Hematopoietic multipotent progenitor cell (in vitro differentiated cells): ENCODE results near the gene ANKRD10. TPM values are rescaled to one million over a fixed set of nuclear protein-coding genes. Genes with fewer than 3 reads are reported as not detected.
"Not testable (repeated sequence)": the region's sequence is repeated elsewhere in the genome, so short reads cannot be mapped to it uniquely, and the experiment has no call there.

ENCODE experiments used
- DNase-seq, 3 donors: peaks; one replicate each; pipeline ENCODE4 v3.0.0-alpha.2; 2011 to 2015; ENCODE audit warnings: low read depth in 2 of 3, low spot score in 2 of 3
- total RNA-seq: library from RNA; depleted of rRNA; stranded (reverse); fragments of >200 nt; gene quantifications from one replicate; pipeline ENCODE4 v1.2.3, GENCODE V29; 2012

ANKRD10 gene
- 163 TPM for total RNA-seq

- DNase-seq, result peak; percentile 90 to 98 (median 98)
Measured at GRCh38 chr13:110915057-110915873, at the start of gene ANKRD10. Gene ANKRD10 (minus strand): TSS chr13:110915069. CDS start chr13:110914934, 135 bp downstream.

GRCh38 chr13:110964229-110965037, 49.6 kb upstream of the ANKRD10 start:
- no peak for DNase-seq

DNA sequence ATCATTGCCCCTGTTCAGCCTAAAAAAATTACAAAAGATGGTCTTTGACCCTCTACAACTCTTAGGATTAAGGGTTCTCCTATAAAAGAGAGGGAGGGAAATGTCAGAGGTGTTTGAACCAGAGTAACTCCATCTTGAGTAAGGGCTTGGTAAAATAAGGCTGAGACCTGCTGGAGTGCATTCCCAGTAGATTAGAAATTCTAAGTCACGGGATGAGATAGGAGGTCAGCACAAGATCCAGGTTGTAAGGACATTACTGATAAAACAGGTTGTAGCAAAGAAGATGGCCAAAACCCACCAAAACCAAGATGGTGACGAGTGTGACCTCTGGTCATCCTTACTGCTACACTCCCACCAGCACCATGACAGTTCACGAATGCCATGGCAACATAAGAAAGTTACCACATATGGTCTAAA, 48.7 kb upstream of the ANKRD10 start:
- no peak for DNase-seq

DNA sequence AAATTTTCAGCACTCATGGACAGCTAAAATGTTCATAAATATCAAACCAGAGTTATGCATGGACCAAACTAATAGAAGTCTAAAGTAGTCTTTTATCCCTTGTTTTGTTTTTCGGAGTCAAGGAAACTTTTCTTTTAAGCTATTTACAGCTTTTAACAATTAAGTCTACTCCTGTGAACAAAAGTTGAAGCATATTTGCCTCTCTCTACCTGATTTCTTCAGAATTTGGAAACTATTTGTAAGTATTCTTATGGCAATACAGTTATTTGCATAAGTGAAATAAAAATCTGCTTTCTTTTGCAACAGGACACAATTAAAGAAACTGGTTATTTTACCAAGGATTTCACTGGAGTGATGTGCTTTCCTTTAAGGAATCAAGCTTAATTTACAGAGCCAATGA, 47.1 kb upstream of the ANKRD10 start:
- no peak for DNase-seq

- DNase-seq, result no peak
Measured at GRCh38 chr13:110960204-110960603, 45.3 kb upstream of the ANKRD10 start.

GRCh38 chr13:110957931-110958330, 43.1 kb upstream of the ANKRD10 start:
- no peak for DNase-seq

- DNase-seq, result no peak
Measured at GRCh38 chr13:110957181-110957884, 42.5 kb upstream of the ANKRD10 start.

DNA sequence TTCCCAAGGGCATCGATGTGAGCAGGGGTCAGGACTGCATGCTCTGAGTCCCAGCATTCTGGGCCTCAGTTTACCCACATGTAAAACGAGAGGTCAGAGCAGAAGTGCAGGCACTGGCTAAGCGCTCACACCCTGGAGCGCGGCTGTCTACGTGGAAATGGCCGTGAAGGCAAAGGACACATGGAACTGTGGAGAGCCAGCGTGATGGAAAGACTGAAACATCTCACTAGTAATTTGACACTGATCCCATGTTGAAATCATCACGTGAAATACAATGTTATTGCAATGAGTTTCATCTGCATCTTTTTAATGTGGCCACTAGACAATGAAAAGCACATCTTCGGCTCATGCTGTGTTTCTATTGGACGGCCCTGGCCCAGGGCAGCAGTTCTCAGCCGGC, 41.3 kb upstream of the ANKRD10 start:
- not testable (repeated sequence) for DNase-seq

GRCh38 chr13:110955608-110956007, 40.7 kb upstream of the ANKRD10 start:
- not testable (repeated sequence) for DNase-seq

DNA sequence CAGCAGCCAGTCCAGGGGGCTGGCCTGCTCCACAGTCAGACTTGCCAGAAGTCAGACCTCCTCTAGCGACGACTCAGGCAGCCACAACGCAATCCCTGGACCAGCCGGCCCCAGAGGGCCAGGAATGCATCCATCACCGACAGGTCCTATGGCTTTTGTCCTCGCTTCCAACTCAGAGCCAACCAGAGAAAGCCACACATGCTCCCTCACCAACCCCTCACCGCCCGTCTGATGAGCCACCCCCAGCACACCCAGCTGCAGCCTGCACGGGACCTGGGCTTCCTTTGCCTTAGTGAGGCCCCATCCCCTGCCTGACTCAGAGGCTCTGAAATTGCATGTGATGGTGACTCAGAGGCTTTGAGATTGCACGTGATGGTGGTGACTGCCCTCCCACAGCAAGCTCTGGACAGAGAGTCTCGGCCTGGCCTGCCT, 40.2 kb upstream of the ANKRD10 start:
- peak in 2 of 3 donors; percentile 32 to 34 for DNase-seq

- not testable (repeated sequence) for DNase-seq
Measured at GRCh38 chr13:110954533-110954920, 39.7 kb upstream of the ANKRD10 start.

DNA sequence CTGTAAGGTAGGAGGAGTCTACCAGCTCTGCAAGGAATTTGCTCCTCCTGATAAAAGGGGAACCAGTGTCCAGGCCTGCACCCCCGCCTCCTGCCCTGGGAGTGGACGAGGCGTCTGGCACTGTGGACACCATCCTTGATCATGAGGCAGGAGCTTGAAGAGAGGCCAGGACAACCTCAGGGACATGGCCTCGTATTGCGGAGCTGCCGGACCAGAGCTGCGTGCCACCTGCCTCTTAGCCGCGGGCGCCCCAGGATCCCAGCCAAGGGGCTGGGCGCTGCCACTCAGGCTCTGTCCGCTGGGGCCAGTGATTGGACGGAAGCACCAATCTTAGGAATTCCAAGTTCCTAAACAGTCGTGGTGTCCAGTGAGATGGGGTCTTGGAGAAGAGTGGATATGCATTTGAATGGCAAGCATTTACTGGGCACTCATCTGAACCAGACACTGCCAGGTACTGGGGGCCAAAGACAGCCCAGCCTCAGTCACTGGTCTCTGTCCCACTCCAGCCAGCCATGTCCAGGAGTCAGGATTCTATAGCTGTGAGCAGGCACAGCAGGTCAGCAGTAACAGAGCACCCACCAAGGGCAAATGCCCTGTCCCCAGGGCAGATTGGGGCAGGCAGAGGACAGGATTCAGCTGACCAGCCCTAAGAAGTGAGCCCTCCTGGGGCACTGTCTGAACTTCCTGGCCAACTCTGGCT, 39.1 kb upstream of the ANKRD10 start:
- DNase-seq, result no peak

GRCh38 chr13:110953416-110953815, 38.5 kb upstream of the ANKRD10 start:
- no peak for DNase-seq

GRCh38 chr13:110952135-110952534, 37.3 kb upstream of the ANKRD10 start:
- DNase-seq, result not testable (repeated sequence)

DNA sequence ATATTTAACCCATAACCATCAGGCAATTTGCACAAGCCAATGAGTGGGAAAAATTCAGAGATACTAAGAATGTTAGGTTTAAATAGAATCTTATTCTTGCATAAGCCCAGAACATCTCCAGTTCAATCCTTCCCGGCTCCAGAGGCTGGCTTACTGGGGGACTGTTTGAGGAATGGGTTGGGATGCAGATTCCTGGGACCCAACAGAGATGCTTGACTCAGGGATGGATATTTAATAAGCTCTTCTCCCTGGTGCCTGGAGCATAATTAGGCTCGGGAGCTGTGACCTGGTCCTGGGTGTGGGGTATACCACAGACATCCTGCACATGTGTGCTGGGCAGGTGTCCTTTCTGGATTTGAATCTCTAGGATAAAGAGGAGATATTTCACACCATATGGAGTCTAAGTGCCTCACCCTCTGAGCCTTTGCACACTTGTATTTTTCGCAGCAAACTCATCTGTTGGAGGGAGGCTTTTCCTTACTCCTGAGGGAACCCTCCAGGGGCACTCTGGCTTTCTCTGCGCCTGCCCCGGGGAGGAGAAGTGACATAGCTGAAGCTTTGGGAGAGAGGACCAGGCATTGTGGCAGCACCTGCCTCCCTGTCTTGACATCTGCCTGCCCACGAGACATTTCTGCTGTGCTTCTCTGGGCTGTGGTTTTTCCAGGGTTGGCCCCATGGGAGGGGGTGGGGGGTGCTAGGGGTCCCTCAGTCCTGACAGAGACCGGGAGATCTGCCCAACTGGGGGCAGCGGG, 36.1 kb upstream of the ANKRD10 start:
- no peak for DNase-seq

- DNase-seq, result no peak
Measured at GRCh38 chr13:110950356-110950755, 35.5 kb upstream of the ANKRD10 start.

- DNase-seq, result no peak
Measured at GRCh38 chr13:110949628-110950027, 34.8 kb upstream of the ANKRD10 start.

DNA sequence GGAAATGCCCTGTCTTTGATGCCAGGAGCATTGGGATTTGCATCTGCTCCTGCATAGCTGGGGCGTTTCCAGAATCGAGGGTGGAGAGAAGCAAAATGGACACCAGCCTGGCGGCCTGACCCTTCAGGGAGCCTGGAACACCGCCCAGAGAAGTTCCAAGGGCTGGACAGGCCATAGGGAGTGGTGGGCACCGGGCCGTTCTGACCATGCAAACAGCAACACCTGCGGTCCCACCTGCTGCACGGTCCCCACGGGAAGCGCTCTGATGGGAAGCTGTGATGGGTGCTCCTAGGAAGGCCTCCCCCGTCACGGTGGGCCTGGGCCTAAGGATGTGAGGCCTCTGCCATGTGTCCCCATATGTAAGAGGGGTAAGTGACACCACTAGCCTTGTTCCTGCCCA, 34.2 kb upstream of the ANKRD10 start:
- DNase-seq, result no peak

- DNase-seq, result not testable (repeated sequence)
Measured at GRCh38 chr13:110947338-110947737, 32.5 kb upstream of the ANKRD10 start.
